GM12875 (cell line): ENCODE measurements around the gene HERC3.
A peak's percentile ranks its signal among the peaks of the same experiment; 100 is the strongest.

ENCODE experiments used
- H3K4me3 ChIP-seq: one replicate; pipeline ENCODE4 v1.5.1; 2011; ENCODE audit warnings: low read depth, low read length, control low read depth
- TF ChIP-seq, protein P1 (sequence below): IDR thresholded peaks from 2 replicates; pipeline ENCODE4 v1.5.1; 2011; ENCODE audit warnings: low read depth, mild to moderate bottlenecking, control low read depth, inconsistent platforms, low read length, moderate library complexity, borderline replicate concordance; ENCODE audit not compliant: insufficient read depth

HERC3 gene

DNA sequence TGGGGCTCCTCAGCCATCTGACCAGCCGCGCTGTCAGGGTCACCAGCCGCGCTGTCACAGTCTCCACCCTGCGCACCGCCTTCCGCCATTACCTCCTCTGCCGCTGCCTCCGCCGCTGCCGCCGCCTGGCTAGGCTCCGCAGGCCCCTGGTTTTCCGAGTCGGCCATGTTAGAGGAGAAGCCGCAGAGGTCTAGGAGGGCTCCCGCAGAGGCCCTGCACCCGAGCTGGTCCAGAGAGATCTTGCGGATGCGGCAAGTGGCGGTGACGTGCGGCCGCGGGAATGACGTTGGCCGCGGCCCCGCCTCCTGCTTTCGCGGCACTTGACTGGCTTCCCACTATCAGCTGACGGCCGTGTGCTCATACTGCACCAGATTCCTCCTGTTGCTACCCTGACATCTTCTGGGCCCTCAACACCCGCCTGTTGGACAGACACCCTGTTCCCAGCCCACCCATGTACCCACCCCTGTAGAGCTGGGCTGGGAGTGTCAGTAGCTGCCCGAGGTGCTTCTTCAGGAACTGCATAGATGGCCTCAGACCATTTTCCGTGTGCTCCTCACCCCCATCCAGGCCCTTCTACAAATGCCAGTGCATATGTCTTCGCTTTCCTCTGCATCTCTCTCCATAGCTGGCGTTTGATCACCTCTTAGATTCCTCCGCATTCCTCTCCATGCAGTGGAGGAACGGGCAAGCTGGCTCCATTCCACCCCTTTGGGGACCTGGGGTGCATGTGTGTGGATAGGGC is 105.5 kb downstream of the HERC3 start, which contains the start of gene NAP1L5:
Gene NAP1L5 (minus strand): TSS at position 242 of the 742 bp plus-strand sequence. CDS start 75 bp downstream, at position 167.
- TF ChIP-seq, protein P1, sequence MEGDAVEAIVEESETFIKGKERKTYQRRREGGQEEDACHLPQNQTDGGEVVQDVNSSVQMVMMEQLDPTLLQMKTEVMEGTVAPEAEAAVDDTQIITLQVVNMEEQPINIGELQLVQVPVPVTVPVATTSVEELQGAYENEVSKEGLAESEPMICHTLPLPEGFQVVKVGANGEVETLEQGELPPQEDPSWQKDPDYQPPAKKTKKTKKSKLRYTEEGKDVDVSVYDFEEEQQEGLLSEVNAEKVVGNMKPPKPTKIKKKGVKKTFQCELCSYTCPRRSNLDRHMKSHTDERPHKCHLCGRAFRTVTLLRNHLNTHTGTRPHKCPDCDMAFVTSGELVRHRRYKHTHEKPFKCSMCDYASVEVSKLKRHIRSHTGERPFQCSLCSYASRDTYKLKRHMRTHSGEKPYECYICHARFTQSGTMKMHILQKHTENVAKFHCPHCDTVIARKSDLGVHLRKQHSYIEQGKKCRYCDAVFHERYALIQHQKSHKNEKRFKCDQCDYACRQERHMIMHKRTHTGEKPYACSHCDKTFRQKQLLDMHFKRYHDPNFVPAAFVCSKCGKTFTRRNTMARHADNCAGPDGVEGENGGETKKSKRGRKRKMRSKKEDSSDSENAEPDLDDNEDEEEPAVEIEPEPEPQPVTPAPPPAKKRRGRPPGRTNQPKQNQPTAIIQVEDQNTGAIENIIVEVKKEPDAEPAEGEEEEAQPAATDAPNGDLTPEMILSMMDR, result no peak

DNA sequence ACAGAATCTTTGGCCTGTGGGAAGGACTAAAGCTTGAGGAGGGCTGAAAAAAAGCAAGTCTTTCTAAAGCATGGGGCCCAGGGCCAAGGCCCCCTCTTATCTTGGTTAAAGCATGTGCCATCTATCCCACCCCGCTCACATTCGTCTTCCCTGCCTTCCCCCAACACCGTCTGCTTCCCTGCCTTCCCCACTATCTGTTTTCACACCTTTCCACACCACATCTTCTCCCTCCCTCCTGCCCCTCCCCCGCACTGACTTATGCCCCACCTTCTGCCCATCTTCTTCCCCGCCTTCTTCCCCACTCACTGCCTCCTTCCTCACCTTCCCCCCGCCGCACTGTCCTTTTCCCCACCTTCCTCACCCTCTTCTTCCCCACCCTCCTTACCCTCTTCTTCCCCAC is 106.2 kb downstream of the HERC3 start:
- TF ChIP-seq, protein P1, result no peak

More for the DNA sequence above, 105.5 kb downstream of the HERC3 start, which contains the start of gene NAP1L5:
- peak within 1 kb of the TSS; percentile 62 for H3K4me3 ChIP-seq

DNA sequence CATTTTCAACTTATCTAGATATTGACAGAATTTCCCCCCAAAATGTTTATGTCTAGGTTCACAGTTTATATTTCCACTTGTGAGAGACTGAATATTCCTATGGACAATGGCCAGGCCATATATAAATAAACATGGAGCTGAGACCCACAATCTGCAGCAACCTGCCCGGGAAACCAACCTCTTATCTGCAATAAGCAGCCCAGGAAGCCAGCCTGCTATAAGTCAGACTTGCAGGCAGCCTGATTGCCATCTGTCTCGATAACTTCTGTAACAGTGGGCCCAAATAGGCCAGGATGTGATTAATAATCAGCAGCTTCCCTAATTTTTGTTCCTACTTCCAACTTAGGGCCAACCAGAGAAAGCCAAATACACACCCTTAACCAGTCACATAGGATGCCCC is 110.5 kb downstream of the HERC3 start:
- no peak overlapping the region for H3K4me3 ChIP-seq
- TF ChIP-seq, protein P1, result no peak

More for the DNA sequence above, 106.2 kb downstream of the HERC3 start:
- no peak overlapping the region for H3K4me3 ChIP-seq

DNA sequence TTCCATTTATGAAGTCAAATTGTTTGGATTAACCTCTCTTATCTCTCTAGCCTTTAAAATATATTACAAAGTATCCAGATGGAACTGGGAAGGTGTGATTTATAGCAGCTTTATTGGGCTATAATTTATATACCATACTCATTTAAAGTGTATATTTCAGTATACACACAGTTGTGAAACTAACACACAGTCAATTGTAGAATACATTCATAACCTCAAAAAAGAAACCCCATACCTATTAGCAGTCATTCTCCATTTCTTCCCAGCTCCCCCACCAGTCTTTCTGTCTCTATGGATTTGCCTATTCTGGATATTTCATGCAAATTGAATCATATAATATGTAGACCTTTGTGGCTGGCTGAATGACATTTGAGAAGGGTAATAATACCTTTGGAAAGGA is 112.9 kb downstream of the HERC3 start:
- TF ChIP-seq, protein P1, result no peak
- no peak overlapping the region for H3K4me3 ChIP-seq

DNA sequence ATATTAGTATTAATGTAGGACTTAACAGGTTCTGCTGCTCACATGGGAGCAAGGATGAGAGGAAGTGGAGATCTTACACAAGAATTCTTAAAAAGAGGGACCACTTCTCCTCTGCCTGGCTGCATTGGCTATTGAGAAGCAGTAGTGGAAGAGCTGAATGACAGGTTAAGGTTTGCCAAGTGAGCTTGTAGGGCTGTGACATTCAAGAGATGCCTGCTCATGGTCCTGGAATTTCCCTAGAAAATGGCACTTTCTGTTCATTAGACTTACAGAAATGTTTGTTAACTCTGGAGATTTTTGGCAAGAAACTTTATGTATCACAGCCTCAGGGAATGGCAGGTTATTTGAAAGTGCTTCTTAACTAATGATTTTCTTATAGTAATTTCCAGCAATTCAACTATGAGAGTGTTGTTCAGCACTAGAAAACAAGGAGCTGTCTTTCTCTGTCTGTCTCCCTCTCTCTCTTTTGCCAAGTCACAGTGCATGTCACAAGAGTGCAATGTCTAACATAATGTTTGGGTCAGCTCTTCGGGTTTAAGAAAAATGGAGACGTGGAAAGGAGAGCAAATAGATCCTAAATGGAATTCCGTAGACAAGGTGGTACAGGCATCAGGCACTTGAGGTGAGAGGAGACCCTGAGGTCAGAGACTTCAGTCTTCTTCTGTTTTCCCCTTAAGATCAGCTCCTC is 113.7 kb downstream of the HERC3 start:
- H3K4me3 ChIP-seq, result no peak overlapping the region
- TF ChIP-seq, protein P1, result no peak

DNA sequence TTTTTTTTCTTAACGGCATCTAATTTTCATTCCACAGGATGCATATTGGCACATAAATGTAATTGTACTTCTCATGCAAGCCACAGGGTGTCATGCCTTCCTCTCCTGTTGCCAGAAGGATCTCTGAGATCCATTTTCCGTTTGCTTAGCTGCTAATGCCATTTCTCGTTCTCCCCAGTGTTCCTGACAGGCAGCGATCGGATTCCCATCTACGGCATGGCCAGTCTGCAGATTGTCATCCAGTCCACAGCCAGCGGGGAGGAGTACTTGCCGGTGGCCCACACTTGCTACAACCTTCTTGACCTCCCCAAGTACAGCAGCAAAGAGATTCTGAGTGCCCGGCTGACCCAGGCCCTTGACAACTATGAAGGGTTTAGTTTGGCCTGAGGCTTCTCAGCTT is 114.3 kb downstream of the HERC3 start:
- TF ChIP-seq, protein P1, result no peak
- no peak overlapping the region for H3K4me3 ChIP-seq
